NCI-H460 (cell line): ENCODE measurements around the gene RREB1. TPM values are rescaled to one million over a fixed set of nuclear protein-coding genes. Genes with fewer than 3 reads are reported as not detected.

Experiments
- DNase-seq: peaks from one replicate; pipeline ENCODE4 v3.0.0-alpha.2; 2016; ENCODE audit warnings: low read depth; ENCODE audit errors: extremely low read depth
- total RNA-seq: library from RNA; depleted of rRNA; stranded (reverse); fragments of >200 nt; shearing (Covaris generic); gene quantifications from 2 replicates; pipeline ENCODE4 v1.2.3, GENCODE V29; 2014

Gene RREB1
- total RNA-seq, 1 experiment from 2014 or later = 8.7 TPM

- DNase-seq = no peak
Observed at GRCh38 chr6:7213416-7213815, 105.7 kb downstream of the RREB1 start.

GRCh38 chr6:7214468-7214867 is 106.7 kb downstream of the RREB1 start:
- DNase-seq = no peak

- DNase-seq = no peak
Observed at GRCh38 chr6:7215131-7215530, 107.4 kb downstream of the RREB1 start.

GRCh38 chr6:7215798-7216231 is 108.1 kb downstream of the RREB1 start:
- DNase-seq = no peak

- DNase-seq = no peak
Observed at GRCh38 chr6:7216941-7217621, 109.3 kb downstream of the RREB1 start.

DNA sequence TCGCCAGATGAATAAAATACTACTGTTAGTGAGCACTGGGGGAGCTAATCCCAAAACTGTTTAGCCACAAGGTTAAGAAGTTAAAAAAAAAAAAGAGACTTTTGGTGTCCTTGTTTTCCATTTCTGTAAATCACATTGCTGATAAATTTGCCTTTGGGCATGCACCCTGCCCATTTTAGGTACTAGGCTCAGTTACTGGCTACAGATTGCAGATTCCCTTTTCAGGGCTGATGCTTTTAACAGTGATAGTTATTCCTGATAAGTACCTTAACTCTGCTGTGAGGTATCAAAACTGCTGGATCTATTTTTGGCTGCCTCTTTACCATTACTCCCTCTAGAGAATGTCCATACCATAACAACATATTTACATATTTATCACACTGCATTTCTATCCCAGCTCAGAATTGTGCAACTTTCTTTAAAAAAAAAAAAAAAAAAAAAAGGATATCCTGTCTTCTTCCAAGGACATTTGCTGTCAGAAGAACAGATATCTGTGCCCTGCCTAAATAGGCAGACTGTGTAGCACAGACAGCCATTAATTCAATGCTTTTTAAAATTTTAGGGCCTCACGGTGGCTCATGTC is 110.7 kb downstream of the RREB1 start:
- no peak for DNase-seq

DNA sequence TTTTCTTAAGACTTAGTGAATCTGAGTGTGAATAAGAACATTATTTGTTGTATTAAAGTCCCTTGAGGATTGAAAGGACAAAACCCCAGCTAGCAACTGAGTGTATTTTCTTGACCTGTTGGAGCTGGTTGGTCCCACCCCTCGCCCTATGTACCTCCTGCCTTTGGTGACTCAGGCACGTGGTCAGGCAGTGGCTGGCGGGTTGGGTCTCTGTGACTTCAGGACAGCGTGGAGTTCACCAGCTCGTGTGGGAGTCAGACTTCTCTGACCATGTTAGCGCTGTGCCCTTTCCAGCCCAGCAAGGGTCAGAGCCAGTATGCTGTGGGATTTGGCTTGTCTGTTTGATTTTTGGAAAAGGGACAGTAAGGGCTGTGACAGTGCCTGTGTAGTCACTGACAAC is 111.5 kb downstream of the RREB1 start:
- DNase-seq = no peak

DNA sequence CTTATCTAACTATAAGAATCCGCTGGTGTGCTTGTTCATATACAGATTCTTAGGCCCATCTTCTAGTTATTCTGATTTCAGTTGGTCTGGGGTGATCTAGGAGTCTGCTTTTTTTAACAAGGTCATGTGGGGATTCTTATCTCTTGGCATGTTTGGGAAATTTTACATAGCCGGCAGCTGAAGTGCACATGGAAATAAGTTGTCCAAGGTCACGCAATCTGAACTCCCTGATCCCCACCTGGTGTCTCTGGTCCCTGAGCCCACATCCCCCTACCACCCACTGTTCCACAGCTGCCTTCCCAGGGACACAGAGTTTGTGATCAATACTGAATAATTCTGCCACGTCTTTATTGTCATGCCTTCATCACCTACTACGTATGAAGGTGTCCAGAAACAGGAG is 114.4 kb downstream of the RREB1 start:
- DNase-seq = no peak

DNA sequence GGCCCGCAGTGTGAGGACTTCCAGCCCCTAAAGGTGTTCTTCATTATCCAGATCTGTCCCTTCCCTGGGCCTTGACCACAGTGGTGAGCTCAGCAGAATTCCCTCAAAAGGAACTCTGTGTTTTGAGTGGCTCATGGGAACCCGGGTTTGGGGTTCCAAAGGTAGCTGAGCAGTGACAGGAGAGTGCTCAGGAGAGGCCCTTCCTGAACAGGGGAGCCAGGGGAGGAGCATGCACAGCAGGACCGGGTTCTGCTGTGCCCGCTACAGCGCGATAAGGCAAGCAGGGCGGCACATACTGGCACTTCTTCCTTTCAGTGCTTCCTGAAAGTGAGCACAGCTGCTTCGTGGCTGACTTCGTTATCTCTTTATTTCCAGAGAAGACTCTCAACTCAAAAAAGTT is 117.0 kb downstream of the RREB1 start:
- no peak for DNase-seq

GRCh38 chr6:7228662-7229375 is 121.1 kb downstream of the RREB1 start:
- no peak for DNase-seq

- no peak for DNase-seq
Observed at GRCh38 chr6:7229376-7230326, 121.9 kb downstream of the RREB1 start.

DNA sequence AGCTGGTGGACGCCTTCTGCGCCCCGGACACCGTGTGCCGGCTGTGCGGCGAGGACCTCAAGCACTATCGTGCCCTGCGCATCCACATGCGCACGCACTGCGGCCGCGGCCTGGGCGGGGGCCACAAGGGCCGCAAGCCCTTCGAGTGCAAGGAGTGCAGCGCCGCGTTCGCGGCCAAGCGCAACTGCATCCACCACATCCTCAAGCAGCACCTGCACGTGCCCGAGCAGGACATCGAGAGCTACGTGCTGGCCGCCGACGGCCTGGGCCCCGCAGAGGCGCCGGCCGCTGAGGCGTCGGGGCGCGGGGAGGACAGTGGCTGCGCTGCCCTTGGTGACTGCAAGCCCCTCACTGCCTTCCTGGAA is 122.5 kb downstream of the RREB1 start:
- no peak for DNase-seq

GRCh38 chr6:7230956-7231713 is 123.4 kb downstream of the RREB1 start:
- DNase-seq = no peak

DNA sequence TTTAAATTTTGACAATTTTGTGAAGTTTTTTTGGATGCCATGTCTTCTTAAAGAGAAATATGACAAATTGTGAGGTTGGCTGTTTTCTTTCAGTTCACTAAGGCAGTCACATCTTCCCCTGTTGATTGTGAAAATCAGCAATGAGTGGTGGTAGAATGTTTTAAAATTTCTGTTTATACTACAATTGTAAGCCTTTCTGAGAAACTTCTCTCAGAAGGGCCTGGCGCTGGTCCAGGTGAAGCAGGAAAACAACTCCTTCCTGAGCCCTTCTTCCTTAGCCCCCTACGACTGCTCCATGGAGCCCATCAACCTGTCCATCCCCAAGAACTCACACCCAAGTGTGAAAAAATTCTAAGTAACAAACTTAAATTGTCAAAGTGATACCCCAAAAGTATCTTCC is 124.6 kb downstream of the RREB1 start:
- DNase-seq = no peak

GRCh38 chr6:7234547-7234946 is 126.8 kb downstream of the RREB1 start:
- DNase-seq = no peak

GRCh38 chr6:7235712-7236305 is 128.0 kb downstream of the RREB1 start:
- DNase-seq = no peak

DNA sequence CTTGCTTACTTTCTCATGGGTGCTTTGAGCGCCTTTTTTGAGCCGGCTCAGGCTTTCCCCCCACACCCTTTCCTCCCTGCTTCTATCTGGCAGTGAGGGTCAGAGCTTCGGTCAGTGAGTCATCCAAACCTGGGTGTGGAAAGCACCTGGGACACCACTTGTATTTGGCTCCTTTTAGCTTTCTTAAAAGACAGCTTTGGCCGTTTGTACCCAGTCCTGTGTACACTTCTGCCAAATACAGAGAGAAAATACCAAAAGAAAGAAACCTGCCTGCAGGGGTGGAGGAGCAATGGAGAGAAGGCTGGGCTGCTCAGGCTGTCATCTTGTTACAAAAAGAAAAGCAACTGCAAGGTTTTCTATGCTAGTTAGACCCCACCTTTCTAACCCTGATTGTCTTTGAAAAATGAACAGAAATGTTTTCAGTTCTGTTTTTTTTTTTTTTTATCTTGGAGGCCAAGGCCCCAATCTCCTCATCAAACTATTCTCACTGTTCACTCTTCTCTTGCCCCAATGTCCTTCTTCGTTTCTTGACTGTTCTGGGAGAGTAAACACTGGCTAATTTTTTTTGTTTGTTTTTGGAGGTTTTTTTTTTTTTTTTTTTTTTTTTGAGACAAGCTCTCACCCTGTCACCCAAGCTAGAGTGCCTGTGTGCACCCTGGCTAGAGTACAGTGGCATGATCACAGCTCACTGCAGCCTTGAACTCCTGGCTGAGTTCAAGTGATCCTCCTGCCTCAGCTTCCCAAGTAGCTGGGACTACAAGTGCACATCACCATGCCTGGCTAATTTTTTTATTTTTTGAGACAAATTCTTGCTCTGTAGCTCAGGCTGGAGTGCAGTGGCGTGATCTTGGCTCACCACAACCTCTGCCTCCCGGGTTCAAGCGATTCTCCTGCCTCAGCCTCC is 128.8 kb downstream of the RREB1 start:
- DNase-seq = no peak

GRCh38 chr6:7237653-7238188 is 130.0 kb downstream of the RREB1 start:
- no peak for DNase-seq

- no peak for DNase-seq
Observed at GRCh38 chr6:7238526-7238899, 130.8 kb downstream of the RREB1 start.
